H1 (cell line): Measurements from ENCODE around the gene CEMIP2. TPM values are rescaled to one million over a fixed set of nuclear protein-coding genes. Genes with fewer than 3 reads are reported as not detected.

Experiments
- CTCF ChIA-PET: fragments of 300-600 bp; sonication (Branson Sonifier 250); formaldehyde crosslinking; loops from one replicate; lab custom pipeline; 2021; ENCODE audit not compliant: partially characterized antibody; lab: Charles Lee
- POLR2A ChIA-PET: fragments of 300-600 bp; sonication (Branson Sonifier 250); formaldehyde crosslinking; loops from one replicate; lab custom pipeline; 2021; ENCODE audit warnings: inconsistent platforms; ENCODE audit not compliant: partially characterized antibody; lab: Charles Lee
- DNase-seq, 2 experiments: peaks; one replicate each; pipeline versions ENCODE4 v3.0.0 to v3.0.0-alpha.2; 2010 to 2022; ENCODE audit warnings: low spot score in 2 of 2, low read depth in 1 of 2, mixed read lengths in 1 of 2
- FAIRE-seq: peaks from 2 replicates; lab custom pipeline; 2011; peaks lifted over from hg19 to GRCh38; lab: Jason Lieb, UNC
- H2AFZ ChIP-seq: 2 replicates; pipeline ENCODE4 v1.8.1; 2012; ENCODE audit warnings: low read length, inconsistent platforms
- H2AK5ac ChIP-seq: 2 replicates; pipeline ENCODE4 v1.6.1; 2013; ENCODE audit warnings: low read depth, low read length
- H2BK120ac ChIP-seq: replicated peaks from 2 replicates; pipeline ENCODE3; 2013; ENCODE audit warnings: low read depth, low read length, inconsistent platforms
- H2BK12ac ChIP-seq: 2 replicates; pipeline ENCODE4 v1.6.1; 2013; ENCODE audit warnings: low read depth, low read length
- H2BK15ac ChIP-seq: 2 replicates; pipeline ENCODE4 v1.6.1; 2013; ENCODE audit warnings: low read length
- H2BK20ac ChIP-seq: 2 replicates; pipeline ENCODE4 v1.6.1; 2013; ENCODE audit warnings: low read length
- H2BK5ac ChIP-seq: 2 replicates; pipeline ENCODE4 v1.6.1; 2013; ENCODE audit warnings: low read depth, low read length
- H3K14ac ChIP-seq: 2 replicates; pipeline ENCODE4 v1.6.1; 2013; ENCODE audit warnings: inconsistent platforms; ENCODE audit not compliant: insufficient read length
- H3K18ac ChIP-seq: 2 replicates; pipeline ENCODE4 v1.6.1; 2013; ENCODE audit warnings: low read length; ENCODE audit errors: extremely low read depth
- H3K23ac ChIP-seq: 2 replicates; pipeline ENCODE4 v1.6.1; 2013; ENCODE audit warnings: inconsistent platforms; ENCODE audit not compliant: insufficient read length
- H3K23me2 ChIP-seq: 2 replicates; pipeline ENCODE4 v1.6.1; 2013; ENCODE audit warnings: low read depth, low read length
- H3K27ac ChIP-seq: 2 replicates; pipeline ENCODE4 v1.6.1; 2011; ENCODE audit warnings: low read depth, low read length, inconsistent platforms
- H3K27me3 ChIP-seq, 4 experiments: replicated peaks in 1 of 4; 1 replicate in 1 of 4; 2 replicates in 3 of 4; pipeline versions ENCODE4 v1.6.1 to v1.8.1; 2011 to 2013; ENCODE audit warnings: low read length in 3 of 4, mild to moderate bottlenecking in 3 of 4, inconsistent platforms in 2 of 4, mixed read lengths in 2 of 4, moderate library complexity in 1 of 4; ENCODE audit not compliant: control insufficient read depth in 3 of 4, insufficient read depth in 3 of 4; ENCODE audit errors: extremely low read depth in 1 of 4
- H3K36me3 ChIP-seq, 4 experiments: 2 replicates each; pipeline versions ENCODE4 v1.6.1 to v1.8.1; 2011 to 2013; ENCODE audit warnings: mild to moderate bottlenecking in 4 of 4, low read length in 3 of 4, moderate library complexity in 2 of 4, control low read depth in 1 of 4, inconsistent platforms in 1 of 4; ENCODE audit not compliant: insufficient read depth in 4 of 4, control insufficient read depth in 2 of 4
- H3K4ac ChIP-seq: replicated peaks from 2 replicates; pipeline ENCODE3; 2013; ENCODE audit warnings: low read length, low read depth, mixed read lengths, inconsistent platforms; ENCODE audit not compliant: insufficient read length
- H3K4me1 ChIP-seq, 4 experiments: replicated peaks in 1 of 4; 1 replicate in 1 of 4; 2 replicates in 3 of 4; pipeline versions ENCODE4 v1.6.1 to v1.8.1; 2011 to 2013; ENCODE audit warnings: low read length in 3 of 4, inconsistent platforms in 2 of 4, mixed read lengths in 1 of 4; ENCODE audit not compliant: insufficient read depth in 4 of 4, control insufficient read depth in 3 of 4
- H3K4me2 ChIP-seq, 2 experiments: 2 replicates each; pipeline versions ENCODE4 v1.6.1 to v1.8.1; 2011 to 2013; ENCODE audit warnings: low read depth in 2 of 2, low read length in 2 of 2, control low read depth in 1 of 2, inconsistent platforms in 1 of 2, mild to moderate bottlenecking in 1 of 2; ENCODE audit not compliant: insufficient read depth in 1 of 2
- H3K4me3 ChIP-seq, 4 experiments: fragments of 200-600, 300-600 bp in 1 of 4; sonication (generic), shearing (Covaris generic), sonication (Bioruptor Twin) in 1 of 4; 2 replicates each; pipeline versions ENCODE4 v1.5.1 to v1.8.1; 2011 to 2016; ENCODE audit warnings: low read length in 4 of 4, low read depth in 3 of 4, control low read depth in 2 of 4, inconsistent platforms in 2 of 4, mild to moderate bottlenecking in 2 of 4, mixed read lengths in 1 of 4, moderate library complexity in 1 of 4; ENCODE audit not compliant: insufficient read depth in 2 of 4; ENCODE audit errors: extremely low read depth in 1 of 4
- H3K56ac ChIP-seq: replicated peaks from 2 replicates; pipeline ENCODE3; 2013; ENCODE audit warnings: low read depth, mild to moderate bottlenecking, mixed read lengths, low read length, inconsistent platforms; ENCODE audit not compliant: insufficient read length
- H3K79me1 ChIP-seq: 2 replicates; pipeline ENCODE4 v1.6.1; 2013; ENCODE audit warnings: low read depth, low read length, control low read depth
- H3K79me2 ChIP-seq, 2 experiments: 2 replicates each; pipeline versions ENCODE4 v1.6.1 to v1.8.1; 2012 to 2013; ENCODE audit warnings: low read length in 2 of 2, mild to moderate bottlenecking in 2 of 2, inconsistent platforms in 1 of 2; ENCODE audit not compliant: insufficient read depth in 2 of 2, control insufficient read depth in 1 of 2
- H3K9ac ChIP-seq, 4 experiments: replicated peaks in 1 of 4; 1 replicate in 1 of 4; 2 replicates in 3 of 4; pipeline versions ENCODE4 v1.6.1 to v1.8.1; 2011 to 2013; ENCODE audit warnings: low read depth in 3 of 4, low read length in 3 of 4, control low read depth in 2 of 4, mild to moderate bottlenecking in 2 of 4, moderate library complexity in 2 of 4, inconsistent platforms in 1 of 4; ENCODE audit errors: extremely low read depth in 1 of 4
- H3K9me3 ChIP-seq, 2 experiments: 2 replicates each; pipeline versions ENCODE4 v1.6.1 to v1.8.1; 2012 to 2013; ENCODE audit warnings: mild to moderate bottlenecking in 2 of 2, moderate library complexity in 2 of 2, control low read depth in 1 of 2, inconsistent platforms in 1 of 2, low read depth in 1 of 2, low read length in 1 of 2, mixed read lengths in 1 of 2; ENCODE audit not compliant: insufficient read depth in 2 of 2
- H4K20me1 ChIP-seq, 2 experiments: replicated peaks in 1 of 2; 2 replicates each; pipeline versions ENCODE3 to v1.8.1; 2011 to 2013; ENCODE audit warnings: inconsistent platforms in 2 of 2, low read length in 2 of 2, mild to moderate bottlenecking in 1 of 2; ENCODE audit not compliant: insufficient read depth in 2 of 2, control insufficient read depth in 1 of 2
- H4K5ac ChIP-seq: 2 replicates; pipeline ENCODE4 v1.6.1; 2013; ENCODE audit warnings: low read length, low read depth, mixed read lengths, inconsistent platforms; ENCODE audit not compliant: insufficient read length
- H4K8ac ChIP-seq: 2 replicates; pipeline ENCODE4 v1.8.0; 2013; ENCODE audit warnings: mild to moderate bottlenecking, moderate library complexity, low read length, inconsistent platforms; ENCODE audit not compliant: insufficient read depth; ENCODE audit errors: extremely low read depth
- H4K91ac ChIP-seq: replicated peaks from 2 replicates; pipeline ENCODE3; 2013; ENCODE audit warnings: low read length, mixed read lengths, inconsistent platforms; ENCODE audit not compliant: insufficient read length
- BACH1 ChIP-seq: IDR thresholded peaks from 2 replicates; pipeline ENCODE4 v1.6.1; 2012; ENCODE audit warnings: low read length, improper control_type of control experiment
- CEBPB ChIP-seq: IDR thresholded peaks from 2 replicates; pipeline ENCODE4 v1.6.1; 2012; ENCODE audit warnings: low read depth, low read length
- CTCF ChIP-seq, 3 experiments: IDR thresholded peaks; 1 replicate in 2 of 3; 2 replicates in 1 of 3; pipeline versions ENCODE4 v1.5.1 to v1.6.1; 2011; ENCODE audit warnings: low read length in 3 of 3, mild to moderate bottlenecking in 3 of 3, inconsistent platforms in 2 of 3, low read depth in 1 of 3, moderate library complexity in 1 of 3; ENCODE audit not compliant: insufficient read depth in 1 of 3; ENCODE audit errors: control extremely low read depth in 1 of 3
- E2F6 ChIP-seq: IDR thresholded peaks from 2 replicates; pipeline ENCODE4 v1.6.1; 2012; ENCODE audit warnings: inconsistent platforms
- EP300 ChIP-seq, 2 experiments: IDR thresholded peaks; 1 replicate in 1 of 2; 2 replicates in 1 of 2; pipeline ENCODE4 v1.6.1; 2011 to 2012; ENCODE audit warnings: low read depth in 2 of 2, low read length in 2 of 2, mild to moderate bottlenecking in 2 of 2, borderline replicate concordance in 1 of 2, inconsistent platforms in 1 of 2, moderate library complexity in 1 of 2
- RFX5 ChIP-seq: IDR thresholded peaks from 2 replicates; pipeline ENCODE4 v1.6.1; 2011; ENCODE audit warnings: low read depth, low read length, improper control_type of control experiment, borderline replicate concordance
- RXRA ChIP-seq: IDR thresholded peaks from 2 replicates; pipeline ENCODE4 v1.6.1; 2011; ENCODE audit warnings: low read depth, mild to moderate bottlenecking, low read length, moderate library complexity; ENCODE audit not compliant: insufficient read depth
- SIN3A ChIP-seq, 2 experiments: IDR thresholded peaks in 1 of 2; conservative IDR thresholded peaks in 1 of 2; 2 replicates each; pipeline ENCODE4 v1.6.1; 2011 to 2012; ENCODE audit warnings: low read length in 2 of 2, improper control_type of control experiment in 1 of 2, low read depth in 1 of 2, mild to moderate bottlenecking in 1 of 2
- SUZ12 ChIP-seq: fragments of 200-600 bp; sonication (generic); IDR thresholded peaks from 2 replicates; pipeline ENCODE4 v1.6.1; 2012; ENCODE audit warnings: mild to moderate bottlenecking, inconsistent platforms, low read length, moderate library complexity, mixed read lengths
- TAF1 ChIP-seq: IDR thresholded peaks from 2 replicates; pipeline ENCODE4 v1.6.1; 2011; ENCODE audit warnings: mild to moderate bottlenecking, low read depth, low read length
- WGBS, 2 experiments: shearing (Covaris generic) in 1 of 2; methylation state at CpG; one replicate each; pipeline versions ENCODE4 v1.1.6 to v1.1.7; 2013 to 2015; ENCODE audit warnings: low lambda C conversion rate in 2 of 2, mixed read lengths in 2 of 2, inconsistent platforms in 1 of 2, low coverage in 1 of 2, missing lambda C conversion rate in 1 of 2; ENCODE audit not compliant: insufficient replicate concordance in 2 of 2, insufficient coverage in 1 of 2, insufficient read length in 1 of 2; ENCODE audit errors: extremely low coverage in 1 of 2, missing lambda C conversion rate in 1 of 2; 5-methylcytosine and 5-hydroxymethylcytosine counted together
- polyA plus RNA-seq, 7 experiments: library from polyadenylated mRNA; depleted of rRNA in 3 of 7; stranded (reverse) in 5 of 7; unstranded in 2 of 7; fragments of >200 nt in 5 of 7; fragments of 200-250 nt in 2 of 7; gene quantifications; 1 replicate in 5 of 7; 2 replicates in 1 of 7; 4 replicates in 1 of 7; pipeline versions ENCODE4 v1.2.1 to v1.2.3, GENCODE V29; 2011 to 2013; ENCODE audit warnings: missing spikeins in 2 of 7, mixed read lengths in 2 of 7
- total RNA-seq: library from RNA; stranded (reverse); fragmentation: NEBNext Ultra II Directional; extraction: Animal tissue kit (Norgen Biotek cat#: 25700); gene quantifications from 2 replicates; pipeline ENCODE4 v1.2.1, GENCODE V29; 2021

The CEMIP2 gene
- total and polyA plus RNA-seq, 2 of the 8 experiments (the other 6 are each of a cell fraction or from before 2014, with no cell fraction given), result 25.2 to 52.1 TPM

GRCh38 chr9:71755869-71756268, 12.4 kb downstream of the CEMIP2 start:
- ChIA-PET POLR2A (interaction anchor here (0.9 to 1.3 kb wide), 3 partner anchors 9 to 11 kb away, joined by 4 to 8 read pairs (median 5); no protein-coding TSS in a partner anchor), CTCF (interaction anchor here (0.6 kb wide), 1 partner anchor 292 kb away, joined by 3 read pairs; no protein-coding TSS in a partner anchor)
- H2BK15ac ChIP-seq, result no peak overlapping the region
- no peak overlapping the region for H2AFZ ChIP-seq
- H2BK120ac ChIP-seq, result no peak overlapping the region
- no peak overlapping the region for H3K56ac ChIP-seq
- H2AK5ac ChIP-seq, result no peak overlapping the region
- no peak overlapping the region for H4K5ac ChIP-seq
- no peaks in the 10 kb centered on the region for H4K20me1 ChIP-seq
- DNase-seq, result no peak
- no peak overlapping the region for H3K23ac ChIP-seq
- 0 out of 2 replicates have a peak overlapping the region, but pooled peaks have one; percentile 12 for H2BK12ac ChIP-seq
- no peak overlapping the region for H3K14ac ChIP-seq
- H3K9ac ChIP-seq, result no peak overlapping the region
- H2BK5ac ChIP-seq, result no peak overlapping the region
- H3K27ac ChIP-seq, result no peak overlapping the region
- peaks cover 2 to 29% (median 12%) of the 10 kb centered on the region in 4 experiments; a peak in 5 of 7 replicates for H3K4me1 ChIP-seq
- peaks cover 4 to 70% of the 10 kb centered on the region in 2 experiments; a peak in 3 of 4 replicates for H3K79me2 ChIP-seq
- no peaks in the 10 kb centered on the region for H3K27me3 ChIP-seq
- no peaks in the 10 kb centered on the region for H3K79me1 ChIP-seq
- no peak overlapping the region for H3K4me2 ChIP-seq
- no peak overlapping the region for H3K4me3 ChIP-seq
- no peak overlapping the region for H2BK20ac ChIP-seq
- no peak for FAIRE-seq
- H3K36me3 ChIP-seq, result no peaks in the 10 kb centered on the region
- no peaks in the 10 kb centered on the region; the same call in 1 of the 2 replicates for H3K23me2 ChIP-seq
- H3K18ac ChIP-seq, result 0 out of 2 replicates have a peak overlapping the region, but pooled peaks have one; percentile 44
- no peaks in the 10 kb centered on the region for H3K9me3 ChIP-seq
- WGBS, 2 experiments, result 100% methylated on average over 1 of the region's 1 CpG; no CpG with 5 or more reads in 1 of the 2 experiments
- H4K91ac ChIP-seq, result no peak overlapping the region
- H3K4ac ChIP-seq, result no peak overlapping the region
- H4K8ac ChIP-seq, result no peak overlapping the region
- no peak for TF ChIP-seq CTCF (IDR thresholded peaks at IDR 0.05; ENCODE audit: control extremely low read depth in 1 of 3, insufficient read depth in 1 of 3, low read depth in 1 of 3, low read length in 3 of 3)
- TF ChIP-seq SIN3A (conservative IDR thresholded peaks at IDR 0.05 in 1 of 2, IDR thresholded peaks at IDR 0.05 in 1 of 2; ENCODE audit: low read depth in 1 of 2, low read length in 2 of 2), result no peak
- no peak for TF ChIP-seq CEBPB
- no peak for TF ChIP-seq TAF1
- no peak for TF ChIP-seq EP300 (IDR thresholded peaks at IDR 0.05; ENCODE audit: borderline replicate concordance in 1 of 2, low read depth in 2 of 2, low read length in 2 of 2)
- TF ChIP-seq SUZ12, result no peak
- no peak for TF ChIP-seq RXRA
- no peak for TF ChIP-seq BACH1
- no peak for TF ChIP-seq RFX5
- TF ChIP-seq E2F6, result no peak
